Body of pancreas (tissue), 4 donors: ENCODE results near the gene OR10G3. TPM values are rescaled to one million over a fixed set of nuclear protein-coding genes. Genes with fewer than 3 reads are reported as not detected.
A peak's percentile ranks its signal among the peaks of the same experiment; 100 is the strongest.

Experiments
- ATAC-seq: fragments of 150-250 bp; one replicate; pipeline ENCODE4 v1.9.1; 2016
- DNase-seq, 4 donors: peaks; one replicate each; pipeline ENCODE4 v3.0.0-alpha.2; 2019
- H3K27ac ChIP-seq, 4 donors: fragments of 200-600 bp; sonication (generic); 1 replicate in 3 of 4; 2 replicates in 1 of 4; pipeline versions ENCODE4 v1.5.1 to v1.6.1; 2016 to 2019; ENCODE audit warnings: mild to moderate bottlenecking in 1 of 4, mixed read lengths in 1 of 4, moderate library complexity in 1 of 4
- H3K27me3 ChIP-seq, 2 donors: fragments of 200-600 bp; sonication (generic); one replicate each; pipeline ENCODE4 v1.6.0; 2016; ENCODE audit warnings: mild to moderate bottlenecking in 1 of 2
- H3K36me3 ChIP-seq, 2 donors: fragments of 200-600 bp; sonication (generic); replicated peaks in 1 of 2; 2 replicates each; pipeline ENCODE4 v1.5.1; 2016; ENCODE audit warnings: low read depth in 2 of 2; ENCODE audit not compliant: insufficient read depth in 1 of 2
- H3K4me1 ChIP-seq: fragments of 200-600 bp; sonication (generic); one replicate; pipeline ENCODE4 v1.6.0; 2016
- H3K4me3 ChIP-seq, 2 donors: fragments of 200-600 bp; sonication (generic); 1 replicate in 1 of 2; 2 replicates in 1 of 2; pipeline ENCODE4 v1.5.1; 2016 to 2019
- H3K9me3 ChIP-seq, 3 donors: fragments of 200-600 bp; sonication (generic); 1 replicate in 2 of 3; 2 replicates in 1 of 3; pipeline ENCODE4 v1.5.1; 2016
- POLR2A ChIP-seq, 3 donors: fragments of 450-650 bp; IDR thresholded peaks; one replicate each; pipeline ENCODE4 v1.6.1; 2016; ENCODE audit warnings: antibody characterized with exemption in 3 of 3, mild to moderate bottlenecking in 2 of 3
- WGBS, 2 donors: methylation state at CpG; one replicate each; pipeline ENCODE4 v1.1.5; 2017; 5-methylcytosine and 5-hydroxymethylcytosine counted together
- intact Hi-C: fragments of 100-400 bp; cut with DNase I; formaldehyde crosslinking; loops from one replicate; pipeline ENCODE4 v1.15.1; 2023
- total RNA-seq, 2 donors: library from RNA; depleted of rRNA; stranded (reverse); fragments of >200 nt; gene quantifications; one replicate each; pipeline ENCODE4 v1.1.0, GENCODE V29; 2016
- TF ChIP-seq, protein P1 (sequence below), 7 experiments: fragments of 450-650 bp in 4 of 7; fragments of 200-600 bp in 3 of 7; sonication (generic) in 3 of 7; IDR thresholded peaks; one replicate each; pipeline ENCODE4 v1.5.1; 2016 to 2019; ENCODE audit warnings: antibody characterized with exemption in 7 of 7

Gene OR10G3
- total RNA-seq, 2 donors from 2014 or later, result not detected

DNA sequence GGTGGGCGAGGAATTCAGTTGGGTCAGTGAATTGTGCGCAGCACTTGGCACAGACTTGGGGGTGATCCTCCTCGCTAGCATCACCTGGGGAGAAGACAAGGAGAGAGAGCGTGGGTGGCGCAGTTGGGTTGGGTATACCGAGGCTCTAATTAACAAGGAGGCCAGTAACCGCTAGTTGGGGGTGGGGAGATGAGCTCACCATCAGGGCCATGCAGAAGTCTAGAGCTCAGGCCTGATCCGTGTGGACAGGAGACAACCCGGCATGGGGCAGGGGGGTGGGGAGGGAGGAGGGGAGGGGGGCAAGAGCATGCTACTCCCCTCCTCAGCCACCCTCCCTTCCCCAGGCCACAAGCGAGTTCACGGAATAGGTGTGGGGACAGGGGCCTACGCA lies 54.3 kb downstream of the OR10G3 start:
- peak overlapping the region; percentile 70 to 87 for H3K4me3 ChIP-seq
- 54 to 57% methylated on average over 11 to 12 of the region's 12 CpGs for WGBS, 2 donors
- H3K9me3 ChIP-seq, result no peaks in the 10 kb centered on the region
- no peaks in the 10 kb centered on the region for H3K27me3 ChIP-seq
- ATAC-seq (peak; percentile 7), DNase-seq (peak in 3 of 4 donors; percentile 16 to 29 (median 27))
- H3K27ac ChIP-seq, result peak overlapping the region in 2 of 4 donors; percentile 54 to 59
- no peaks in the 10 kb centered on the region for H3K36me3 ChIP-seq
- H3K4me1 ChIP-seq, result peaks cover 9% of the 10 kb centered on the region
- TF ChIP-seq, protein P1, sequence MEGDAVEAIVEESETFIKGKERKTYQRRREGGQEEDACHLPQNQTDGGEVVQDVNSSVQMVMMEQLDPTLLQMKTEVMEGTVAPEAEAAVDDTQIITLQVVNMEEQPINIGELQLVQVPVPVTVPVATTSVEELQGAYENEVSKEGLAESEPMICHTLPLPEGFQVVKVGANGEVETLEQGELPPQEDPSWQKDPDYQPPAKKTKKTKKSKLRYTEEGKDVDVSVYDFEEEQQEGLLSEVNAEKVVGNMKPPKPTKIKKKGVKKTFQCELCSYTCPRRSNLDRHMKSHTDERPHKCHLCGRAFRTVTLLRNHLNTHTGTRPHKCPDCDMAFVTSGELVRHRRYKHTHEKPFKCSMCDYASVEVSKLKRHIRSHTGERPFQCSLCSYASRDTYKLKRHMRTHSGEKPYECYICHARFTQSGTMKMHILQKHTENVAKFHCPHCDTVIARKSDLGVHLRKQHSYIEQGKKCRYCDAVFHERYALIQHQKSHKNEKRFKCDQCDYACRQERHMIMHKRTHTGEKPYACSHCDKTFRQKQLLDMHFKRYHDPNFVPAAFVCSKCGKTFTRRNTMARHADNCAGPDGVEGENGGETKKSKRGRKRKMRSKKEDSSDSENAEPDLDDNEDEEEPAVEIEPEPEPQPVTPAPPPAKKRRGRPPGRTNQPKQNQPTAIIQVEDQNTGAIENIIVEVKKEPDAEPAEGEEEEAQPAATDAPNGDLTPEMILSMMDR (IDR thresholded peaks at IDR 0.05), result no peak
- TF ChIP-seq POLR2A (IDR thresholded peaks at IDR 0.05), result no peak
- intact Hi-C loops, result no loop called here

DNA sequence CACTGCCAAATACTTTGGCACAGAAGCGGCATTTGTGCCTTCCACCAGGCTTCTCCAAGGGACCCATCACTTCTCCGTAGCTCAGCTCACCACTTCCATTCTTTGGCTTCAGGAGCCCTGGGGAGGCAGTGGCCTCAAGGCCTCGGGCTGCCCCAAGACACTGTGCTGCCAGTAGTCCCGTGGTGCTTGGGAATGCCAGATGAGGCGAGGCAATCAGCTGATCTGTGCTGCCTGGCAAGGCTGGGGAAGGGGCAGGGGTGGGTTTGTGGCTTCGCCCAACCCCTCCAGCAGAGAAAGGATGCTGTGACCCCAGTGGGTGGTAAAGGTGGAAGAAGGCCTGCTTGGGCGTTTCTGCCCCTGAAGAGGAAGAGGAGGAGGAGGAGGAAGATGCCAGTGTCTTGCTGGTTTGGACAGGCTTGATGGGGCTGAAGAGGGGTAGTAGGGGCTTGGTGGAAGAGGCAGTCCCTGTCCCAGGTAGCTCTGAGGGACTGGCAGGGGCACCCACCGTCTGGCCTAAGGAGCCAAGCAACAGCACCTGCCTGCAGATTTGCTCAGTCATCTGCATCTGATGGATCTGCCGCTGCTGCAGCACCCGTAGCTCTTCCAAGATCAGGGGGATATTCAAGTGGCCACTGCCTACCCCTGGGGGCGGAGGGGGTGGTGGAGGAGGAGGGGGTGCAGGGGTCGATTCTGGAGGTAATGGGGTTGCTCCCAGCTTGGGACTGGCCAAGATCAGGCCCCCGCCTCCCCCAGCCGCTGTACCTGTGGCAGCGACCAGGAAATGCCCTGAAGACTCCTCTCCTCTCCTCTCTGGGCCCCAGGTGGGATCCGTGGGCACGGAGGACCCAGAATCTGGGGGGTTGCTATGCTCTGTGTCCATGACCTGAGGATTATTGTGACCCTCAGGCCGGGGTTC lies 55.0 kb downstream of the OR10G3 start:
- DNase-seq, result no peak
- intact Hi-C loops, result no loop called here
- no peaks in the 10 kb centered on the region for H3K36me3 ChIP-seq
- no peak for ATAC-seq
- no peak overlapping the region for H3K27ac ChIP-seq
- TF ChIP-seq, protein P1 (IDR thresholded peaks at IDR 0.05), result no peak
- no peak for TF ChIP-seq POLR2A (IDR thresholded peaks at IDR 0.05)
- 64 to 89% methylated on average over 4 to 12 of the region's 18 CpGs for WGBS, 2 donors
- peaks cover 9% of the 10 kb centered on the region for H3K4me1 ChIP-seq
- H3K27me3 ChIP-seq, result no peaks in the 10 kb centered on the region
- no peak overlapping the region for H3K4me3 ChIP-seq
- no peaks in the 10 kb centered on the region for H3K9me3 ChIP-seq

DNA sequence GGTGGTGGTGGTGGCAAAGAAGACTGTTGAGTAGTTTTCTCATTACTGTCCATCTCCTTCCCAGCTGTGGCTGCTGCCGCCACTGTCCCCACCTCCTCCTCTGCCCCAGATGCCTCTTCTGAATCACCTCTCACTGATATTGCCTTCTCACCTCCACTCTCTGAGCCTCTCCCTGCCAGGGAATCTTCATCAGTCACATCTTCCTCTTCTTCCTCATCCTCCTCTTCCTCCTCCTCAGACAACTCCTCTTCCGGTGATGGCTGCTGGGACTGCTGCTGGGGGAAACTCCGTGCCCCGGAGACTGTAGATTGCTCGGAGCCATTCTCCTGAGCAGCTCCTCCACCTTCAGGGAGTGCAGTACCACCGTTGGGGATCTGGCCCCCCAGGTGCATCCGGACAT lies 56.7 kb downstream of the OR10G3 start:
- 78 to 83% methylated on average over 6 of the region's 7 CpGs for WGBS, 2 donors
- no peak overlapping the region for H3K4me3 ChIP-seq
- DNase-seq (no peak), ATAC-seq (no peak)
- H3K36me3 ChIP-seq, result no peaks in the 10 kb centered on the region
- no peak overlapping the region for H3K27ac ChIP-seq
- peaks cover 9% of the 10 kb centered on the region for H3K4me1 ChIP-seq
- intact Hi-C loops, result no loop called here
- H3K9me3 ChIP-seq, result no peaks in the 10 kb centered on the region
- no peaks in the 10 kb centered on the region for H3K27me3 ChIP-seq
- no peak for TF ChIP-seq POLR2A (IDR thresholded peaks at IDR 0.05)
- TF ChIP-seq, protein P1 (IDR thresholded peaks at IDR 0.05), result no peak

DNA sequence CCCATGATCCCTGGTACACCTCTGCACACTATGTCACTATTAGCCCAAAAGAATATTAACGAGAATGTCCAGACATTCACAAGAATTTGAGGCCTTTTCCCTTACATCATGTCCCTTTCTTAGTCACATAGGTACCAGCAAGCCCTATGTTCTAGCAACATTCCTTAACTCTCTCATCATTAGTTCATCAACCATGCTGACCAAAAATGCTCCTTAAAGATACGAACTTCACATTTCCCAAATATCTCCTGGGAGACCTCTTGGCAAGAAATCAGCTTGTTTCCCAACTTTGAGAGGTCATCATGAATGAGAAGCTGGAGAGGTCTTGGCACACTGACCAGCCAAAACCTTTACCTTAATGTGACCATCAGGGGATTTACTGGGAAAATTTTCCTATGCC lies 58.4 kb downstream of the OR10G3 start:
- H3K27me3 ChIP-seq, result no peaks in the 10 kb centered on the region
- H3K4me3 ChIP-seq, result no peak overlapping the region
- whole genome bisulfite sequencing, 2 donors, result 76 to 91% methylated on average over 2 of the region's 2 CpGs
- no peak for DNase-seq
- no peaks in the 10 kb centered on the region for H3K36me3 ChIP-seq
- TF ChIP-seq, protein P1 (IDR thresholded peaks at IDR 0.05), result no peak
- TF ChIP-seq POLR2A (IDR thresholded peaks at IDR 0.05), result no peak
- H3K4me1 ChIP-seq, result peaks cover under 1% of the 10 kb centered on the region
- H3K27ac ChIP-seq, result no peak overlapping the region
- intact Hi-C loops, result no loop called here
- ATAC-seq, result no peak
- H3K9me3 ChIP-seq, result no peaks in the 10 kb centered on the region
